NCI-H2029 treated with DMSO at 0.1 percent for 48 hours (cell line): Measurements from ENCODE around the gene ATP9A.
"Not testable (repeated sequence)": the region's sequence is repeated elsewhere in the genome, so short reads cannot be mapped to it uniquely, and the experiment has no call there.

Source experiments
- DNase-seq: peaks from one replicate; lab custom pipeline; 2025; lab: John Stamatoyannopoulos, UW

The ATP9A gene

GRCh38 chr20:51688600-51689244, 79.5 kb downstream of the ATP9A start:
- DNase-seq, result no peak

GRCh38 chr20:51687630-51688029, 80.6 kb downstream of the ATP9A start:
- no peak for DNase-seq

- DNase-seq, result no peak
These were observed 81.1 kb downstream of the ATP9A start for GRCh38 chr20:51687108-51687507.

- DNase-seq, result not testable (repeated sequence)
These were observed 82.7 kb downstream of the ATP9A start for GRCh38 chr20:51685494-51685893.

GRCh38 chr20:51680067-51680749, 88.0 kb downstream of the ATP9A start:
- no peak for DNase-seq

GRCh38 chr20:51679254-51679921, 88.8 kb downstream of the ATP9A start:
- DNase-seq, result no peak

GRCh38 chr20:51678026-51678697, 90.0 kb downstream of the ATP9A start:
- DNase-seq, result no peak

GRCh38 chr20:51668947-51669346, 99.2 kb downstream of the ATP9A start:
- no peak for DNase-seq

GRCh38 chr20:51668515-51668914, 99.7 kb downstream of the ATP9A start:
- DNase-seq, result no peak

GRCh38 chr20:51667491-51667890, 100.7 kb downstream of the ATP9A start:
- DNase-seq, result no peak

- no peak for DNase-seq
These were observed 101.2 kb downstream of the ATP9A start for GRCh38 chr20:51667002-51667408.

- no peak for DNase-seq
These were observed 102.1 kb downstream of the ATP9A start for GRCh38 chr20:51666126-51666525.

GRCh38 chr20:51665543-51666118, 102.6 kb downstream of the ATP9A start:
- no peak for DNase-seq

GRCh38 chr20:51661609-51662178, 106.5 kb downstream of the ATP9A start:
- DNase-seq, result no peak

- no peak for DNase-seq
These were observed 107.2 kb downstream of the ATP9A start for GRCh38 chr20:51660672-51661608.

- DNase-seq, result no peak
These were observed 108.6 kb downstream of the ATP9A start for GRCh38 chr20:51659491-51660050.

- DNase-seq, result no peak
These were observed 111.4 kb downstream of the ATP9A start for GRCh38 chr20:51656726-51657260.

- DNase-seq, result not testable (repeated sequence)
These were observed 112.1 kb downstream of the ATP9A start for GRCh38 chr20:51656089-51656488.

- DNase-seq, result no peak
These were observed 113.7 kb downstream of the ATP9A start for GRCh38 chr20:51654495-51654894.

- DNase-seq, result no peak
These were observed 114.1 kb downstream of the ATP9A start for GRCh38 chr20:51654060-51654459.
